Endothelial cell of umbilical vein (primary cell): ENCODE data around the gene DARS1. TPM values are rescaled to one million over a fixed set of nuclear protein-coding genes. Genes with fewer than 3 reads are reported as not detected.

Experiments used
- BruUV-seq: library from RNA; stranded (reverse); fragments of 400-500 nt; replicated peaks from 2 replicates; lab custom pipeline; 2021; lab: Mats Ljungman, UMichigan
- CTCF ChIA-PET: fragments of 300-600, 350-600 bp; sonication (Branson Sonifier 250); formaldehyde crosslinking; loops from one replicate; lab custom pipeline; 2021; ENCODE audit warnings: antibody characterized with exemption, inconsistent platforms; lab: Charles Lee
- POLR2A ChIA-PET: fragments of 300-600, 350-600 bp; sonication (Branson Sonifier 250); formaldehyde crosslinking; loops from one replicate; lab custom pipeline; 2021; ENCODE audit warnings: antibody characterized with exemption, inconsistent platforms; lab: Charles Lee
- DNase-seq: peaks from one replicate; pipeline ENCODE4 v3.0.0-alpha.2; 2011; ENCODE audit warnings: low read depth, low spot score
- FAIRE-seq: peaks from 2 replicates; lab custom pipeline; 2011; peaks lifted over from hg19 to GRCh38; lab: Jason Lieb, UNC
- H2AFZ ChIP-seq: 2 replicates; pipeline ENCODE4 v1.6.0; 2012; ENCODE audit warnings: low read depth, low read length, control low read depth, inconsistent platforms
- H3K27ac ChIP-seq: 2 replicates; pipeline ENCODE4 v1.5.1; 2011; ENCODE audit warnings: low read depth, mild to moderate bottlenecking, control low read depth, low read length, moderate library complexity; ENCODE audit not compliant: insufficient read depth
- H3K27me3 ChIP-seq, 2 experiments: 2 replicates each; pipeline versions ENCODE4 v1.6.0 to v1.6.1; 2011; ENCODE audit warnings: low read length in 2 of 2, mixed read lengths in 1 of 2; ENCODE audit not compliant: control insufficient read depth in 2 of 2, insufficient read depth in 2 of 2
- H3K36me3 ChIP-seq, 2 experiments: 2 replicates in 1 of 2; 3 replicates in 1 of 2; pipeline ENCODE4 v1.5.1; 2011; ENCODE audit warnings: low read length in 2 of 2, mild to moderate bottlenecking in 1 of 2, moderate library complexity in 1 of 2; ENCODE audit not compliant: control insufficient read depth in 2 of 2, insufficient read depth in 2 of 2; ENCODE audit errors: extremely low read depth in 1 of 2
- H3K4me1 ChIP-seq: 3 replicates; pipeline ENCODE4 v1.5.1; 2011; ENCODE audit warnings: mild to moderate bottlenecking, low read length; ENCODE audit not compliant: control insufficient read depth, insufficient read depth; ENCODE audit errors: extremely low read depth
- H3K4me2 ChIP-seq: 2 replicates; pipeline ENCODE4 v1.6.1; 2011; ENCODE audit warnings: low read length, control low read depth, mixed read lengths; ENCODE audit not compliant: insufficient read depth
- H3K4me3 ChIP-seq, 3 experiments: fragments of 200-600 bp in 1 of 3; sonication (generic), shearing (Covaris generic) in 1 of 3; replicated peaks in 1 of 3; 2 replicates each; pipeline ENCODE4 v1.5.1; 2011 to 2016; ENCODE audit warnings: control low read depth in 3 of 3, low read length in 3 of 3, mild to moderate bottlenecking in 2 of 3, inconsistent platforms in 1 of 3, low read depth in 1 of 3, moderate library complexity in 1 of 3; ENCODE audit not compliant: insufficient read depth in 1 of 3
- H3K79me2 ChIP-seq: 2 replicates; pipeline ENCODE4 v1.6.0; 2012; ENCODE audit warnings: low read length, inconsistent platforms; ENCODE audit not compliant: control insufficient read depth, insufficient read depth
- H3K9ac ChIP-seq: replicated peaks from 2 replicates; pipeline ENCODE3; 2011; ENCODE audit warnings: low read length, control low read depth; ENCODE audit not compliant: insufficient read depth; ENCODE audit errors: extremely low read depth
- H3K9me1 ChIP-seq: replicated peaks from 3 replicates; pipeline ENCODE4 v1.6.0; 2011; ENCODE audit warnings: mild to moderate bottlenecking, low read length; ENCODE audit not compliant: control insufficient read depth, insufficient read depth; ENCODE audit errors: extremely low read depth
- H3K9me3 ChIP-seq: replicated peaks from 2 replicates; pipeline ENCODE4 v1.5.1; 2012; ENCODE audit warnings: low read length, inconsistent platforms; ENCODE audit not compliant: control insufficient read depth, insufficient read depth
- H4K20me1 ChIP-seq: replicated peaks from 2 replicates; pipeline ENCODE3; 2011; ENCODE audit warnings: mild to moderate bottlenecking, low read length; ENCODE audit not compliant: control insufficient read depth, insufficient read depth; ENCODE audit errors: extremely low read depth
- CTCF ChIP-seq, 2 donors: IDR thresholded peaks; 1 replicate in 1 of 2; 2 replicates in 1 of 2; pipeline ENCODE4 v1.5.1; 2011; ENCODE audit warnings: low read length in 2 of 2, mild to moderate bottlenecking in 2 of 2, moderate library complexity in 2 of 2, control low read depth in 1 of 2, inconsistent platforms in 1 of 2, low read depth in 1 of 2; ENCODE audit not compliant: insufficient read depth in 1 of 2; ENCODE audit errors: extremely low read depth in 1 of 2
- EZH2 ChIP-seq: IDR thresholded peaks from 2 replicates; pipeline ENCODE4 v1.6.1; 2012; ENCODE audit warnings: borderline replicate concordance, low read depth, mild to moderate bottlenecking, moderate library complexity, low read length, inconsistent platforms; ENCODE audit not compliant: severe bottlenecking
- FOS ChIP-seq: IDR thresholded peaks from 2 replicates; pipeline ENCODE4 v1.6.1; 2011; ENCODE audit warnings: mild to moderate bottlenecking, low read length, moderate library complexity, borderline replicate concordance; ENCODE audit not compliant: insufficient read depth
- GATA2 ChIP-seq: IDR thresholded peaks from 2 replicates; pipeline ENCODE4 v1.7.0; 2011; ENCODE audit warnings: low read depth, mild to moderate bottlenecking, moderate library complexity, mixed read lengths, low read length; ENCODE audit not compliant: insufficient read length, insufficient read depth
- JUN ChIP-seq: IDR thresholded peaks from 2 replicates; pipeline ENCODE4 v1.6.1; 2011; ENCODE audit warnings: borderline replicate concordance, low read depth; ENCODE audit not compliant: insufficient read length, insufficient read depth
- MAX ChIP-seq: IDR thresholded peaks from 2 replicates; pipeline ENCODE4 v1.6.1; 2011; ENCODE audit not compliant: insufficient read depth, insufficient read length
- MYC ChIP-seq: IDR thresholded peaks from one replicate; pipeline ENCODE4 v1.6.1; 2011; ENCODE audit warnings: mild to moderate bottlenecking, low read depth, low read length
- POLR2A ChIP-seq: IDR thresholded peaks from 2 replicates; pipeline ENCODE4 v1.6.1; 2012; ENCODE audit warnings: low read depth, mild to moderate bottlenecking, control low read depth, low read length
- POLR2AphosphoS5 ChIP-seq: IDR thresholded peaks from 2 replicates; pipeline ENCODE4 v1.6.1; 2012; ENCODE audit warnings: low read depth, mild to moderate bottlenecking, control low read depth, low read length, moderate library complexity; ENCODE audit not compliant: insufficient read depth
- dilution Hi-C: fragments of 300-500 bp; cut with MboI; formaldehyde crosslinking; loops from one replicate; pipeline ENCODE4 v1.15.0; 2019; ENCODE audit warnings: low sequenced_read_pairs; ENCODE audit not compliant: extremely low pct_ligation_motif_present
- intact Hi-C: fragments of 100-400 bp; cut with micrococcal nuclease; formaldehyde crosslinking; loops from one replicate; pipeline ENCODE4 v1.10.0; 2022
- polyA plus RNA-seq, 4 experiments: library from polyadenylated mRNA; depleted of rRNA in 3 of 4; stranded (reverse) in 3 of 4; unstranded in 1 of 4; fragments of >200 nt; gene quantifications; 2 replicates each; pipeline versions ENCODE4 v1.2.1 to v1.2.3, GENCODE V29; 2011 to 2012; ENCODE audit warnings: missing spikeins in 1 of 4
- total RNA-seq: library from RNA; stranded (reverse); gene quantifications from 2 replicates; pipeline ENCODE4 v1.2.3, GENCODE V29; 2021

DARS1 gene
- total and polyA plus RNA-seq, 2 donors (not counting 3 experiments of a cell fraction or from before 2014, with no cell fraction given): 20.9 to 41.5 TPM

- Histone ChIP-seq H3K36me3 (peaks cover 0 to 4% of the 10 kb centered on the region in 2 experiments), H3K9me3 (no peaks in the 10 kb centered on the region), H4K20me1 (no peaks in the 10 kb centered on the region), H3K27ac (no peak overlapping the region), H2AFZ (no peak overlapping the region), H3K4me2 (no peak overlapping the region), H3K4me1 (peaks cover under 1% of the 10 kb centered on the region), H3K79me2 (peaks cover 16% of the 10 kb centered on the region), H3K9me1 (no peaks in the 10 kb centered on the region), H3K27me3 (no peaks in the 10 kb centered on the region), H3K4me3 (no peak overlapping the region), H3K9ac (no peak overlapping the region)
- POLR2A ChIA-PET: no interaction called here
- TF ChIP-seq FOS (no peak), MYC (no peak), MAX (no peak), EZH2 (no peak), GATA2 (no peak)
- intact Hi-C loops (no loop called here), dilution Hi-C loops (no loop called here)
- DNase-seq (no peak), FAIRE-seq (no peak)
- CTCF ChIA-PET: interaction anchor here (0.7 to 1.9 kb wide), 3 partner anchors 9 to 29 kb away, joined by 3 to 7 read pairs (median 4); no protein-coding TSS in a partner anchor
- no TSS peak for BruUV-seq
These were observed 42.3 kb downstream of the DARS1 start for GRCh38 chr2:135942936-135943688.

- Histone ChIP-seq H3K9ac (no peak overlapping the region), H3K4me2 (no peak overlapping the region), H2AFZ (no peak overlapping the region), H3K9me1 (no peaks in the 10 kb centered on the region), H3K27me3 (no peaks in the 10 kb centered on the region), H3K4me1 (no peaks in the 10 kb centered on the region), H3K27ac (no peak overlapping the region), H3K9me3 (no peaks in the 10 kb centered on the region), H3K36me3 (no peaks in the 10 kb centered on the region), H3K4me3 (no peak overlapping the region), H4K20me1 (no peaks in the 10 kb centered on the region), H3K79me2 (no peaks in the 10 kb centered on the region)
- intact Hi-C loops: no loop called here
- ChIA-PET POLR2A (no interaction called here), CTCF (interaction anchor here (1.6 kb wide), 1 partner anchor 47 kb away, joined by 3 read pairs; no protein-coding TSS in a partner anchor)
- BruUV-seq: no TSS peak
- DNase-seq (no peak), FAIRE-seq (no peak)
- TF ChIP-seq POLR2AphosphoS5 (no peak), MAX (no peak), GATA2 (no peak), JUN (no peak), MYC (no peak), FOS (no peak), POLR2A (no peak), EZH2 (no peak), CTCF (IDR thresholded peaks at IDR 0.05; ENCODE audit: extremely low read depth in 1 of 2, insufficient read depth in 1 of 2, low read depth in 1 of 2, low read length in 2 of 2) (no peak)
- dilution Hi-C loops: no loop called here
These were observed 48.9 kb downstream of the DARS1 start for GRCh38 chr2:135936524-135936923.
